Endometrial microvascular endothelial cells (primary cell): ENCODE measurements around the gene FGF21. TPM values are rescaled to one million over a fixed set of nuclear protein-coding genes. Genes with fewer than 3 reads are reported as not detected.

ENCODE experiments used
- in situ Hi-C: cut with HindIII; loops from 2 replicates; pipeline ENCODE4 v1.10.0; 2017; ENCODE audit warnings: low sequenced_read_pairs, low pct_unique_long_range_greater_than_20kb; ENCODE audit errors: inconsistent ontology term
- total RNA-seq: library from RNA; depleted of rRNA; stranded (reverse); fragments of >200 nt; gene quantifications from one replicate; pipeline ENCODE4 v1.2.3, GENCODE V29; 2015; ENCODE audit errors: inconsistent ontology term

FGF21 gene
- total RNA-seq, 1 donor from 2014 or later = not detected

DNA sequence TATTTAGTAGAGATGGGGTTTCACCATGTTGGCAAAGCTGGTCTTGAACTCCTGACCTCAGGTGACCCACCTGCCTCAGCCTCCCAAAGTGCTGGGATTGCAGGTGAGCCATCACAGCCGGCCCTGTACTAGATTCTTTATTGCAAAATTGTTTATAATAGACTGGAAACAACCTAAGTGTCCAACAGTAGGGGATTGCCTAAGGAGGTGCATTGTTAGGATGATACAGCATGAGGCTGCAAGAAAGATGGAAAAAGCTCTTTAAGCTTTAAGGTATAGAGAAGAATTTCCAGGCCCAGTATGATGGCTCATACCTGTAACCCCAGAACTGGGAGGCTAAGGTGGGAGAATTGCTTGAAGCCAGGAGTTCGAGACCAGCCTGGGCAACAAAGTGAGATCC lies 47.3 kb downstream of the FGF21 start:
- in situ Hi-C loops = no loop called here

- in situ Hi-C loops = no loop called here
Measured at GRCh38 chr19:48804496-48804895, 49.2 kb downstream of the FGF21 start.

- in situ Hi-C loops = no loop called here
Measured at GRCh38 chr19:48805452-48805851, 50.1 kb downstream of the FGF21 start.

DNA sequence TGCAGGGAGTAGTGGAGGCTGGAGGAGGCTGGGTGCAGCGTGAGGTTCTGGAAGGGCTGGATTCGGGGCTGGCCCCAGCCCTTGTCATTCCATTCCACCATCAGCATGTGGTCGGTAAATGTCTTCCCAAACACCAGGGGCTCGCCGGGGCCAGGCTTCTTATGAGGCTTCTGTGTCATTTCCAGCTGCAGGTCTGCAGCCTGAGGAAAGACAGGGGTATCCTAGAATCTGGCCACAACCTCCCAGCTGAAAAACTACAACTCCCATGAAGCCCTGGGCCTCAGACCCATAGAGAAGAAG lies 51.1 kb downstream of the FGF21 start:
- in situ Hi-C loops = no loop called here

DNA sequence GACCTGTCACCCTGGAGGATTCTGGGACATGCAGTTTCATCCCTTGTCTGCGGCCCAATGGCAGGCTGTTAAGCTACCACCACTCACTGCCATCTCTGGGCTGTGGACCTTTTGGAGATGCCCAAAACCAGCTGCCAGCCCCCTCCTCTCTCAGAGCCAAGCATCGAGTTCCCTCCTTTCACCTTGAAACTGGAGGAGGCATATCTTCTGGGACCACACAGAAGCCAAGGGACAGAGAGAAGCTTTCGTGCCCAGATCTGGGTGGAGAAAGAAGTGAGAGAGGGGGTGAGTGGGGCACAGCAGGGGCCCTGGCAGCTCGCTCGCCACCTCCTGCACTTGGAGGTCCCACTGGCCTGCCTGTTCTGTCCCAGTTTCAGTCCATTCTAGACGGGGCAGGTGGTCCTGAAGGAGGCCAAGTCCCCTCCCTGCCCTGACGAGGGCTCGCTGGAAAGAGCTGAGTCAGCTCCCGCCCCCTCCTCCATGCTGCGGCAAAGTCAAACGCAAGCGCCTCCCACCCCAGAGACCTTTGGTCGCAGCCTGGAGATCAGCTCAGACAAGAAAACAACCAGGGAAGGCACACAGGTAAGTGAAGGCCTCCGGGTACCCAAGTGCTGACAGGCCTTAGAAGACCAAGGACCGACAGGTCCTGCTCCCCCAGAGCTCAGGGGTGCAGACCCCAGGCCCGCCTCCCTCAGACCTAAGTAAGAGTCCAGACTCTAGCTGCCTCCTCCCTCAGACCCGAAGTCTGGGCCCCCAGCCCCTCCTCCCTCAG lies 51.7 kb downstream of the FGF21 start:
- in situ Hi-C loops = no loop called here

- in situ Hi-C loops = no loop called here
Measured at GRCh38 chr19:48807590-48808308, 52.4 kb downstream of the FGF21 start.

Other genes with a start within 250 kb of the FGF21 start
- not detected for gene LMTK3, start 243.7 kb upstream of the FGF21 start, total RNA-seq
- gene SULT2B1, start 203.4 kb upstream of the FGF21 start, total RNA-seq = not detected
- not detected for gene SPACA4, start 148.8 kb upstream of the FGF21 start, total RNA-seq
- gene FAM83E, start 140.4 kb upstream of the FGF21 start, total RNA-seq = not detected
- gene RPL18, start 136.3 kb upstream of the FGF21 start, total RNA-seq = 2,158 TPM
- 7.8 TPM for gene SPHK2, start 136.0 kb upstream of the FGF21 start, total RNA-seq
- gene DBP, start 118.1 kb upstream of the FGF21 start, total RNA-seq = 0.46 TPM
- 0.28 TPM for gene CA11, start 109.3 kb upstream of the FGF21 start, total RNA-seq
- gene NTN5, start 82.5 kb upstream of the FGF21 start, total RNA-seq = not detected
- gene FUT2, start 59.6 kb upstream of the FGF21 start, total RNA-seq = not detected
- gene MAMSTR, start 35.8 kb upstream of the FGF21 start, total RNA-seq = 0.09 TPM
- gene RASIP1, start 14.9 kb upstream of the FGF21 start, total RNA-seq = 191 TPM
- gene IZUMO1, start 8.6 kb upstream of the FGF21 start, total RNA-seq = 0.84 TPM
- 4.9 TPM for gene FUT1, start 2.9 kb upstream of the FGF21 start, total RNA-seq
- gene BCAT2, start 55.5 kb downstream of the FGF21 start, total RNA-seq = 82.0 TPM
- gene HSD17B14, start 81.0 kb downstream of the FGF21 start, total RNA-seq = 4.5 TPM
- gene PLEKHA4, start 113.1 kb downstream of the FGF21 start, total RNA-seq = not detected
- 56.0 TPM for gene PPP1R15A, start 116.9 kb downstream of the FGF21 start, total RNA-seq
- gene TULP2, start 143.2 kb downstream of the FGF21 start, total RNA-seq = not detected
- 227 TPM for gene NUCB1, start 144.8 kb downstream of the FGF21 start, total RNA-seq
- not detected for gene DHDH, start 178.2 kb downstream of the FGF21 start, total RNA-seq
- gene BAX, start 199.4 kb downstream of the FGF21 start, total RNA-seq = 149 TPM
- gene FTL, start 209.8 kb downstream of the FGF21 start, total RNA-seq = 3,048 TPM
- gene GYS1, start 237.8 kb downstream of the FGF21 start, total RNA-seq = 45.1 TPM
- 267 TPM for gene RUVBL2, start 238.4 kb downstream of the FGF21 start, total RNA-seq